Measurements from ENCODE around the gene PKNOX2.

The PKNOX2 gene

GRCh38 chr11:125369808-125370207 is 205.3 kb downstream of the PKNOX2 start:
- no peak for DNase-seq

DNA sequence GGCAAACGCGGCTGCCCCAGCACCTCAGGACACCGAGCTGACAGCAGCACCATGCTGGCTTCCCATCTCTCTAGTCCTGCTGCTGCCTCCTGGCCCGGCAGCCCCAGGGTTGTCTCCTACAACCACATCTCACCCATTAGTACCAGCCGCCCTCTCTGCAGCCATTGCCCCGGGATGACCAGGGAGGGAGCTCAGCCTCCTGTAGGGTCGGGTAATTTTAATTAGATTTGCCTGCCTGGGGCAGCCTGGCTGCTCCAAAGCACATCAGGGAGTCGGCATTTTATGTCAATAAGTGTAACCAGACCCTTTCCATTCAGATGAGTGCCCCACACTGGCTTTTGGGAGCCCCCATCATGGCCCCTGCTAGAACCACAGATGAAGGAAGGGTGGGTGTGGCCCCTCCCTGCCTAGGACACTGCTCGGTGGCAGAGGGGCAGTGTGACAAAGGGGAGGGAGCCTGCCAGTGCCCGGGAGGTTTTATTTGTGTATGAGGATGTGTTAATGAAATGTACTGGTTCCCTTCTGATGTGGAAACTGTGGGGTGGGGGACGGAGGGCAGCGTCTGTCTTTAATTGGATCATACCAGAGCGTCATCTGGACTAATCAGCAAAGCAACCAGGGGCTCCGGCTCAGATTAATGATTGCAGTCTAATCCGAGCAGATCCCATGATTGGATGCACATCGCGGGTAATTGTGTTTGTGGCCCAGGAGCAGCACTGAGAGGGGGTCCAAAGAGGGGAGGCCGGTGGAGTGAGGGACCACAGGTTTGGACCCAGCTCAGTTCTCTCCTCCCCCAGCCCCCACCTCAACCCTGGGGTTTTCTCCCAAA is 206.2 kb downstream of the PKNOX2 start:
- DNase-seq = no peak

- DNase-seq = no peak
These were observed 206.9 kb downstream of the PKNOX2 start for GRCh38 chr11:125371431-125371935.

DNA sequence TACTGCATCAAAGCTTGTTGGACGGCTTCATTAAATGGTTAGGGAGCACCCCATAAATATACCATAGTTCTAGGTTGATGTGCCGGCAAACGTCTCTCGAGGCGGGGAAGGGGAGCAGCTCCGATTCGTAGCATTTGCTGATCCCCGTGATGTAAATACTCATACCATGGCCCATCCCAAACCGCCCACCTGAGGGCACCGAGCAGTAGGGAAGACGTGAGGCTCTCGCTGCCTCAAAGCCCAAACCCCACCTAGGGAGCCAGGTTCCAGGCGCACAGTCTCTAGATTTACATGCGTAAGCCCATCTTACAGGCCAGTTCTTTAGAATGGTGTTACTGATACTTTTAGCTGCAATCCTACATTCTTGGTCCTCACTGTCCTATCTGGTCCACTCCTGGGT is 207.5 kb downstream of the PKNOX2 start:
- no peak for DNase-seq

- DNase-seq = no peak
These were observed 208.4 kb downstream of the PKNOX2 start for GRCh38 chr11:125372911-125373310.

GRCh38 chr11:125373426-125374391 is 209.2 kb downstream of the PKNOX2 start:
- DNase-seq = no peak

DNA sequence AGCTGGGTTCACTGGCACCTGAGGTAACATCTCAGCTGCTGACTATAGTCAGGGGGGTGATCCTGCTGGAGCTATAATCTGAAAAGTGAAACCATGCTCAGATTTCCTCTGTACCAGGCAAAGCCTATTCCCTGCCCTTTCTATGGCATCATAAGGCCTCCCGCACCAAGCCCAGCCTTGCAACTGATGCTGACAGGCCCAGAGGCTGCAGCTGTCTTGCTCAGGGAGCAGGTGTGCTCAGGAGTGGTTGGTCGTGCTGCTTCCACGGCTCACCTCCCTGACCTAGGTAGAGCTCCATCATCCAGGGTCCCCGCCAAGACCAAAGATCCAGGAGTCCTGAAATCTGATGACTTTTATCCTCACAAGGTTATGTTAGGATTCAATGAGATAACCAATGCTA is 209.8 kb downstream of the PKNOX2 start:
- DNase-seq = no peak

DNA sequence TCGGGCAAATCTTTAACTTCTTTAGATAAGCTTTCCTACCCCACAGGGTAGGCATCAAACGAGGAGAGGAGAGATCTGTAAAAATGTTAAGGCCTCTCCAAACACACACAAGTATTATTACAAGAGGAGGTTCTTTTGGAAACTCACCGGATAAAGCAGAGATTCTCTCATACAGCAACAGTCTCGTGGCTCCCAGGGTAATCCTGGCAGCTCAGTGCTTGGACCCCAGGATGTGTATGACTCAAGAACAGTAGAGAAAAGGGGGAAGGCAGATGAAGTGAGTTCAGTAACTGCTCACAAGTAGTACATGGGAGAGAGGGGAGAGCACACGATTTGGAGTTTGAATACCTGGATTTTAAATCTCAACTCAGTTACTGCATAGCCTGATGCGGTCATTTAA is 210.6 kb downstream of the PKNOX2 start:
- DNase-seq = no peak

DNA sequence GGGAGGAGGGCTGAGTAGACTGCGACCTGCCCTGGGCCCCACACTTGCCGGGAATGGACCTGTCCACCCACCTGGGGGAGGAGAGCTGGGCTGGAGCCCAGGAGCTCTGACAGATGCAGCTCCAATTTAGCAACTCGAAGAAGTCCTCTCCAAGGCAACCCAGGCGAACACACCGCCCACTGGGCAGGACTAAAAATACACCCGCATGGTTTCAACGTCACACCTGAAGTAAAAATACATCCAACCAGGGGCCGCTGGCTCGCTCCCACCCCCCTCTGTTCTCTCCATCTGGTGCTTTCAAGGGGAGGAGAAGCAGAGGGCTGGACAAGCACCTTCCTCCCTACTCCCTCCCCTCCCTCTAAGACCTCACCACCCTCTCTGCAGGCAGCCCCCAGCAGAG is 211.6 kb downstream of the PKNOX2 start:
- no peak for DNase-seq

GRCh38 chr11:125376856-125377255 is 212.3 kb downstream of the PKNOX2 start:
- DNase-seq = no peak

GRCh38 chr11:125378083-125378482 is 213.5 kb downstream of the PKNOX2 start:
- DNase-seq = no peak

DNA sequence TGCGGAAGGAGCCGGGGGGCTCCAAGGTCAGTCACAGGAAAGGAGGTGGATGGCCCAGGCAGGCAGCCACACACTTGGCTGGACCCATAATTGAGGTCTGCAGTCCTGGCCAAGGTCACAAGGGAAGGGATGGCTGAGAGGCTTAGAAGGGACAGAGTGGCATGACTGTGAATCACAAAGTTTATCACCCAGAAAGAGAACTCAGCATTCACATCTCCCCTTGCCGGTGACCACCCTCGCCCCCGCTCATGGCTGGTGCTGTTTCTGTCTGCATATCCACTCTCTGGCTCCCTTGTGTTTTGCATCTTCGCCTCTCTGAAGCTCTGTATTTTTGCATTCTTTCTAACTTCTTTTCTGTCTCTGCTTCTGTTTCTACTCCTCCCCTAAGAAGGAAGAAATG is 214.0 kb downstream of the PKNOX2 start:
- DNase-seq = no peak

GRCh38 chr11:125379565-125379964 is 215.0 kb downstream of the PKNOX2 start:
- DNase-seq = no peak

DNA sequence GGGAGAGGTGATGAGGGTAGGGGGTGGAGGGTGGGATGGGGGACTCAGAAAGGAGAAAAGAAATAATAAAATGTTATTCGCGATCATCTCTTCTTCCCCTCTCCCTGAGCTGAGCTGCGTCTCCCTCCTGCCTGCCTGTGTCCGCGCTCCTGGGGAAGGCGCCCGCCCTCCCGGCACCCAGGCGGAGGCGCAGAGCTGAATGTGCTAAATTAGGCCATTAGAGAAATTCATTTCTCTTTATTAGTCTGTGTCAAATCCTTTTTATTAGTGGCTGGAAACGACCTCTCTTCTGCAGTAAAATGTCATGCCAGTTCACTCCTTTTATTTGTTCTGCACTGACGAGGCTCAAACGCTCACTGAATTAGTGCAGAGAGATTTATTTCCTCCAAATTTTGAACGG is 215.4 kb downstream of the PKNOX2 start:
- DNase-seq = no peak

DNA sequence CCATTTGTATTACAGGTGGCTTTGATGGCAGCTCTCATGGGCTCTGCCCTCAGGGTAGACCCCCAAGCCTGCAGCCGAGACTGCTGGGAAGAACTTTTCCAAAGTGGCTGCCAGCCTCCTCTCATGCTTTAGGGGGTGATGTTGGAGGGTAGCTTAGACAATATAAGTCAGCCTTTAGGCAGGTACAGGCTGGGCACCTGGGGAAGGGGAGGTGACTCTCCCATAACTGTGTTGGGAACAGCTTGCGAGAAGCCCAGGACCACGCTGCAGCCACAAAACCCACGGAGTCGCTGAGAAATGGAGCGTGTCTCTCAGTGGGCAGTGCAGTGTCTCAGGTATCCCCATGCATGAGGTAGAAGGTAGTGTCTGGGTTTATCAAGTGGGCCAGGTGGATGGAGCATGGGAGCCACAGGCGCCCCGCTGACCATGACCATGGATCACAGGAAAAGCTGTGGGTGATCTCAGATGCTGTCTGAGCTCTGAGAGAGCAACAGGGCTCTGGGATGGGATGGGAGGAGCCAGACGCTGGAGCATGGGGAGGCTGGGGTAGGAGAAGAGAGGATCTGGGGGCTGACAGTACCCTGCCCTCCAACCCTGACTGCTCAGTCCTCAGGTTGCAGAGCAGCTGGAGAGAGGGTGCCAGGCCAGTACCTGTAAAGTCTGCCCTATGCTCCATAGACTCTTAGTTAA is 216.3 kb downstream of the PKNOX2 start:
- no peak for DNase-seq

- no peak for DNase-seq
These were observed 217.0 kb downstream of the PKNOX2 start for GRCh38 chr11:125381499-125382044.

DNA sequence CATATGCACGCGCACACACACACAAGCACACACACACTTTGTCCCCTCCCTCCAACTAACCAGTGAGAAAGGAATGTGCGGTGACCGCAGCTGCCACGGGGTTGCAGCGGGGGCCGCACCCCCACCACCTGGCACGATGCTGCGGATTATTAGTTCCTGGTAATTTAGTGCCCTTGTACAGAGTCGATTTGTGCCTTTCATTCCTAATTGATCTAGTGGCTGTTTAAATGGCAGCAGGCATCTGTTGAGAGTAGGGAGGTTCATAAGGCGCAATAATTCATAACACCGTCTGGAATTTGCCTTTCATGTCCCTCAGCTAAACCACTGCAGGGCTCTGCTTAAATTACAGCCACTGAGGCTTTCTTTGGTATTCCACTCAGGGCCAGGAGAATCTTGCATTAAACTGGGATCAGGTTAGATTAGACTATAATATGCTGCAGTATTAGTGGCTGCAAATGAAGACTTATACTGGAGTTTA is 217.8 kb downstream of the PKNOX2 start:
- DNase-seq = no peak

- no peak for DNase-seq
These were observed 218.3 kb downstream of the PKNOX2 start for GRCh38 chr11:125382822-125383221.

- no peak for DNase-seq
These were observed 220.3 kb downstream of the PKNOX2 start for GRCh38 chr11:125384825-125385224.

GRCh38 chr11:125387901-125388300 is 223.3 kb downstream of the PKNOX2 start:
- no peak for DNase-seq

DNA sequence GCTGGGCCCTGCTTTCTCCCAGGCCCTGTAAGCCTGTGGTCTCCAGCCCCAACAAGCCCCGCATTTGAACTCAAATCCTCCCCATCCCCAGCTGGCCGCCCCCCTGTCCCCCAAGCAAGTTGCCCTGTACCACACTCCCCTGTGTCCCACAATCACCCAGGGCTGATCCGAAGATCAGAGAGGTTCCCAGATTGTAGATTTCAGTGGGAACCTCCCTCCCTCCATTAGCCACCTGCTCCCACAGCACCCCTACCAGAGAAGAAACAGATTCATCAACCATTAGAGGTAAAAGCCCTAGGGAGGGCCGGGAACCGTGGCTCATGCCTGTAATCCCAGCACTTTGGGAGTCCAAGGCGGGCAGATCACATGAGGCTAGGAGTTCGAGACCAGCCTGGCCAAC is 224.1 kb downstream of the PKNOX2 start:
- no peak for DNase-seq

- DNase-seq = no peak
These were observed 225.0 kb downstream of the PKNOX2 start for GRCh38 chr11:125389339-125390166.
